Measurements from ENCODE around the gene CHCHD10.
"Not testable (repeated sequence)": the region's sequence is repeated elsewhere in the genome, so short reads cannot be mapped to it uniquely, and the experiment has no call there.

CHCHD10 gene

DNA sequence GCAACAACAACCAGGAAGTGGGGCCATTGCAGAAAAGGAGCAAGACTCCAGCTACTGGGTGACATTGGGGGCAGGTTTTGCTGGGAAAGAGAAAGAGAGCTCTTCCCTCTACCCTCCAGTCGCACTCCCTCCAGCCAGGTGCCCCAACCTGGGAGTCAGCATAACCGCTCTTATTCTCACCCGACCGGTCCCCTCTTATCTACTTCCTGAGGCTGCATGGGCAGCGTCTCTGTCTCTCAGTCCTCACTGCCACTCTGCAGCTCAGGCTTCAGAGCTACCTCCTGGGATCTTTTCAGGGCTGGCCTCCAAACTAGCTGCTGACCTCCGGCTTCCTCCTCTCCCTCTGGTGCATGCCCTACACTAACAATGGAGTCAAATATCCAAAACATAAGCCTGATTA lies 22.0 kb downstream of the CHCHD10 start:
- no peak for DNase-seq
- Histone ChIP-seq H3K4me3 (ENCODE audit: low read depth, low read length) (no peak overlapping the region), H3K36me3 (peaks cover 30% of the 10 kb centered on the region), H3K27me3 (ENCODE audit: insufficient read depth, low read depth, severe bottlenecking) (no peaks in the 10 kb centered on the region), H3K9me3 (ENCODE audit: severe bottlenecking) (no peaks in the 10 kb centered on the region), H3K27ac (no peak overlapping the region)
- no peak for TF ChIP-seq CTCF (IDR thresholded peaks at IDR 0.05; ENCODE audit: low read depth, low read length)

- no peak for TF ChIP-seq CTCF (IDR thresholded peaks at IDR 0.05; ENCODE audit: low read depth, low read length)
- no peaks in the 10 kb centered on the region for H3K27me3 ChIP-seq (ENCODE audit: insufficient read depth, low read depth, severe bottlenecking)
- H3K4me3 ChIP-seq (ENCODE audit: low read depth, low read length) = no peak overlapping the region
- no peak overlapping the region for H3K27ac ChIP-seq
- H3K9me3 ChIP-seq (ENCODE audit: severe bottlenecking) = no peaks in the 10 kb centered on the region
- no peak for DNase-seq
- H3K36me3 ChIP-seq = peaks cover 30% of the 10 kb centered on the region
Measured at GRCh38 chr22:23744485-23744884, 23.3 kb downstream of the CHCHD10 start.

DNA sequence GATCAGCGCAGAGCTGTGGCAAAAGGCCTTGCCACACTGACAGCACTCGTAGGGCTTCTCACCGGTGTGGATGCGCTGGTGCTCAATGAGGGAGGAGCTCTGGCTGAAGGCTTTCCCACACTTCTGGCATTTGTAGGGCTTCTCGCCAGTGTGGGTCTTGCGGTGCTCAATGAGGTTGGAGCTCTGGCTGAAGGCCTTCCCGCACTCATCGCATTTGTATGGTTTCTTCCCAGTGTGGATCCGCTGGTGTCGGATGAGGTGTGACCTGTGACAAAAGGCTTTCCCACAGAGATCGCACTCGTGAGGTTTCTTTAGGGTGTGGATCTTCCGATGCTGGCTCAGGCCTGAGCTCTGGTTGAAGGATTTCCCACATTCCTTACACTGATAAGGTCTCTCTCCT lies 23.8 kb downstream of the CHCHD10 start:
- H3K27me3 ChIP-seq (ENCODE audit: insufficient read depth, low read depth, severe bottlenecking) = no peaks in the 10 kb centered on the region
- H3K36me3 ChIP-seq = peaks cover 30% of the 10 kb centered on the region
- H3K27ac ChIP-seq = no peak overlapping the region
- no peak overlapping the region for H3K4me3 ChIP-seq (ENCODE audit: low read depth, low read length)
- DNase-seq = no peak
- no peak for TF ChIP-seq CTCF (IDR thresholded peaks at IDR 0.05; ENCODE audit: low read depth, low read length)
- no peaks in the 10 kb centered on the region for H3K9me3 ChIP-seq (ENCODE audit: severe bottlenecking)

DNA sequence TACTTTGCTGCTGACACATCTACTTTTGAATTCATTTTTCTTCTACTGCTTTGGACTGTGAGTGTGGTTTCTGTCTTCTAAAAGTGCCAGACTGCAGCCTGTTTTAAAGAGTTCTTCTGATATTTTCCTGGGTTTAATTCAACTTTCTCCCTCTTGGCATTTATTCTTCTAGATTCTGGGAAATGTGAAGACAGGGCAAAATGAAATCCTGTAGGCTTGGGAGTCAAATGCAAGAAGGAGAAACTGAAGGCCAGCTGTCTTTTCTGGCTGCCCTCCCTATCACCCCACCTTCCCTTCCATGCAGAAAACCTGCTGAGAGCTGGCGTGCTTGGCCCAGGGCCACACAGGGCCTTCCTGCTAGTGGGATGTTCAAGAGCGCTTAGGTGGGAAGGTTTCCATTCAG lies 24.5 kb downstream of the CHCHD10 start:
- TF ChIP-seq CTCF (IDR thresholded peaks at IDR 0.05; ENCODE audit: low read depth, low read length) = no peak

DNA sequence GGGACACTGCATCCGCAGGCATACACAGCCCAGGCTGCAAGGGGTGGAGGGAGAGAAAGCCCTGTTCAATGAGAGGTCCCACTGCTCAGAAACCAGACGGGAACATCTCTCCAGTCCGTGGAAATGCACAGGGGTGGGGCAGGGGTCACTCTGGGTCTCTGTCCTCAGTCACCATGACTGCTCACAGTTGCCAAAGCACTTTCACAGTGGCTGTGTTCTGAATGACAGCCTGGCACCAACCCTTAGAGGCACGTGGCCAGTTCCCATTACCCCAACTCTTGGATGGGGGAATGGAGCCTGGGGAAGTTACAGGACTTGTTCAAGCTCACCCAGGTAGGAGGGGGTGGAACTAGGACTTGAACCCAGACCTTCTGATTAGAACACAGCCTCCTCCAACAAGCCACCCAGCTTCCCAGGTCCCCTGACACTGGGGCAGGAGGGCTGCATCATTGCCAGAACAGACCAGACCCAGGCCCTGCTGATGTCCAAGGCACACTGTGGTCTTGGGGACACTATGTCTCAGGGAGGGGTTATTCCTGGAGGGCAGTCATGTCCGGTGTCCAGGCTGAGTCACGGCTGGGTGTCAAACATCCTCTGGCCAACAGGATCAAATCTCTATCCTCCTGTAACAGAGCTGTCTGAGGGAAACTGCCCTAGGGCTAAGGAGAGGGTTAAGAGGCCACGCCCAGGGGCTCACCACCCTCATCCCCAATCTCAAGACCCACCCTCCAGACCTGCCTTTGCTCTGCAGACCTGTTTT lies 25.1 kb downstream of the CHCHD10 start:
- no peak for DNase-seq
- Histone ChIP-seq H3K4me3 (ENCODE audit: low read depth, low read length) (no peak overlapping the region), H3K27ac (no peak overlapping the region), H3K27me3 (ENCODE audit: insufficient read depth, low read depth, severe bottlenecking) (no peaks in the 10 kb centered on the region), H3K36me3 (peaks cover 30% of the 10 kb centered on the region), H3K9me3 (ENCODE audit: severe bottlenecking) (no peaks in the 10 kb centered on the region)
- no peak for TF ChIP-seq CTCF (IDR thresholded peaks at IDR 0.05; ENCODE audit: low read depth, low read length)

More for the DNA sequence above, 24.5 kb downstream of the CHCHD10 start:
- Histone ChIP-seq H3K4me3 (ENCODE audit: low read depth, low read length) (no peak overlapping the region), H3K36me3 (peaks cover 30% of the 10 kb centered on the region), H3K27ac (no peak overlapping the region), H3K27me3 (ENCODE audit: insufficient read depth, low read depth, severe bottlenecking) (no peaks in the 10 kb centered on the region), H3K9me3 (ENCODE audit: severe bottlenecking) (no peaks in the 10 kb centered on the region)
- no peak for DNase-seq

- no peak for TF ChIP-seq CTCF (IDR thresholded peaks at IDR 0.05; ENCODE audit: low read depth, low read length)
- H3K9me3 ChIP-seq (ENCODE audit: severe bottlenecking) = no peaks in the 10 kb centered on the region
- H3K27ac ChIP-seq = no peak overlapping the region
- H3K27me3 ChIP-seq (ENCODE audit: insufficient read depth, low read depth, severe bottlenecking) = no peaks in the 10 kb centered on the region
- DNase-seq = no peak
- H3K4me3 ChIP-seq (ENCODE audit: low read depth, low read length) = no peak overlapping the region
- peaks cover 4% of the 10 kb centered on the region; the same call in 1 of the 2 replicates for H3K36me3 ChIP-seq
Measured at GRCh38 chr22:23737696-23738095, 30.1 kb downstream of the CHCHD10 start.

GRCh38 chr22:23728108-23728507 lies 39.7 kb downstream of the CHCHD10 start:
- H3K27me3 ChIP-seq (ENCODE audit: insufficient read depth, low read depth, severe bottlenecking); H3K4me3 ChIP-seq (ENCODE audit: low read depth, low read length): not testable (repeated sequence)

More at GRCh38 chr22:23728108-23728507, 39.7 kb downstream of the CHCHD10 start:
- not testable (repeated sequence) for H3K27ac ChIP-seq; H3K9me3 ChIP-seq (ENCODE audit: severe bottlenecking); H3K36me3 ChIP-seq; DNase-seq
